ENCODE measurements around the gene ABCA1. TPM values are rescaled to one million over a fixed set of nuclear protein-coding genes. Genes with fewer than 3 reads are reported as not detected.

Gene ABCA1
- total and polyA plus RNA-seq, 2 of the 13 experiments (the other 11 are each of a cell fraction or from before 2014, with no cell fraction given): 26.8 to 63.8 TPM

- TF ChIP-seq MTERF4 (CRISPR knock-in tag; IDR thresholded peaks at IDR 0.05) (no peak), ZNF800 (CRISPR knock-in tag; IDR thresholded peaks at IDR 0.05) (no peak), NR0B2 (CRISPR knock-in tag; IDR thresholded peaks at IDR 0.05) (no peak), HMG20A (CRISPR knock-in tag; IDR thresholded peaks at IDR 0.05; ENCODE audit: borderline replicate concordance) (no peak), ZNF10 (CRISPR knock-in tag; IDR thresholded peaks at IDR 0.05; ENCODE audit: borderline replicate concordance, low read depth) (no peak), HNF1A (IDR thresholded peaks at IDR 0.05; ENCODE audit: low read depth) (no peak), HNF1A (CRISPR knock-in tag; IDR thresholded peaks at IDR 0.05; ENCODE audit: borderline replicate concordance) (no peak; the same call in 1 of the 2 replicates), U2AF1 (optimal IDR thresholded peaks at IDR 0.05; ENCODE audit: low read depth, low read length) (no peak), TEAD3 (CRISPR knock-in tag; optimal IDR thresholded peaks at IDR 0.05; ENCODE audit: borderline replicate concordance) (peak; percentile 68), ZNF788 (CRISPR knock-in tag; IDR thresholded peaks at IDR 0.05; ENCODE audit: borderline replicate concordance) (peak; percentile 65), GTF3A (CRISPR knock-in tag; conservative IDR thresholded peaks at IDR 0.05) (no peak), GATAD1 (CRISPR knock-in tag; IDR thresholded peaks at IDR 0.05) (no peak), GLI4 (CRISPR knock-in tag; IDR thresholded peaks at IDR 0.05; ENCODE audit: borderline replicate concordance) (no peak; the same call in 1 of the 2 replicates), ATF5 (CRISPR knock-in tag; IDR thresholded peaks at IDR 0.05; ENCODE audit: low read depth) (no peak), MAZ (IDR thresholded peaks at IDR 0.05; ENCODE audit: borderline replicate concordance, low read depth, low read length) (peak; percentile 94), MAZ (CRISPR knock-in tag; IDR thresholded peaks at IDR 0.05; ENCODE audit: low read depth) (peak; percentile 79), ZBTB7B (CRISPR knock-in tag; IDR thresholded peaks at IDR 0.05) (no peak), ZBTB3 (CRISPR knock-in tag; IDR thresholded peaks at IDR 0.05; ENCODE audit: borderline replicate concordance, low read depth) (no peak), PAWR (CRISPR knock-in tag; IDR thresholded peaks at IDR 0.05; ENCODE audit: borderline replicate concordance) (no peak), ZNF839 (CRISPR knock-in tag; IDR thresholded peaks at IDR 0.05; ENCODE audit: borderline replicate concordance) (no peak)
Measured at GRCh38 chr9:104968025-104968982, 40.3 kb upstream of the ABCA1 start (continued).
